ENCODE measurements around the gene SLC22A25. TPM values are rescaled to one million over a fixed set of nuclear protein-coding genes. Genes with fewer than 3 reads are reported as not detected.
A peak's percentile ranks its signal among the peaks of the same experiment; 100 is the strongest.

The SLC22A25 gene
- total and polyA plus RNA-seq, 2 of the 13 experiments (the other 11 are each of a cell fraction or from before 2014, with no cell fraction given): 0.18 to 0.42 TPM

DNA sequence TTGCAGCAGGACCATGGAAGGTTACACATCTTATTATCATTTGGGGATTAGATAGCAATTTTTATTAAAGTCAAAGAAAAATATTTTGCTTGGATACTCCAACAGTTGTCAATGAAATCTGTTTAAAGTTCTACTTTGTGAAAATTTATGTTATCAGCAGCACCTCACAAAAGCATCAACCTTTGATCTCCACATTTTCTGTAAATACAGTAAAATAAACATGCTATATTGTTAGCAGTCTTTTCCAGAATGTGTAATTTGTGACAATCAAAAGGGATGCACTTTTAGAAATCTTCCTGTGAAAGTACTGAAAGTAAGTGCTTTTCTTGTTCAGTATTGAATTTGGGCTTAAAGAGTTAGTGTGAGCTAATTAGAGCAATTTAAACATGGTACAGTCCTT lies 4.1 kb downstream of the SLC22A25 start (continued):
- TF ChIP-seq SSRP1 (CRISPR knock-in tag; IDR thresholded peaks at IDR 0.05) (0 out of 2 replicates have a peak, but pooled peaks have one; percentile 37), KLF16 (CRISPR knock-in tag; IDR thresholded peaks at IDR 0.05) (no peak), ZNF724P (CRISPR knock-in tag; IDR thresholded peaks at IDR 0.05; ENCODE audit: borderline replicate concordance) (no peak), RFXANK (CRISPR knock-in tag; IDR thresholded peaks at IDR 0.05) (no peak), TCF12 (IDR thresholded peaks at IDR 0.05) (no peak), TCF12 (CRISPR knock-in tag; IDR thresholded peaks at IDR 0.05) (peak; percentile 30; the same call in 1 of the 2 replicates), SOX6 (IDR thresholded peaks at IDR 0.05) (no peak), SOX6 (CRISPR knock-in tag; IDR thresholded peaks at IDR 0.05) (peak; percentile 80), PPARG (CRISPR knock-in tag; conservative IDR thresholded peaks at IDR 0.05) (peak; percentile 51; the same call in 1 of the 2 replicates), IRX3 (CRISPR knock-in tag; IDR thresholded peaks at IDR 0.05; ENCODE audit: borderline replicate concordance, low read depth) (no peak), FOXJ3 (CRISPR knock-in tag; IDR thresholded peaks at IDR 0.05; ENCODE audit: borderline replicate concordance) (peak; percentile 38; the same call in 1 of the 2 replicates), EP300 (IDR thresholded peaks at IDR 0.05; ENCODE audit: low read depth in 2 of 2, low read length in 2 of 2) (peak in 1 of 2 experiments; percentile 74; a peak in 2 of 4 replicates), EP300 (CRISPR knock-in tag; IDR thresholded peaks at IDR 0.05; ENCODE audit: borderline replicate concordance) (no peak), NR2F2 (IDR thresholded peaks at IDR 0.05; ENCODE audit: borderline replicate concordance, low read depth) (peak; percentile 47; the same call in 1 of the 2 replicates), BCL6 (CRISPR knock-in tag; IDR thresholded peaks at IDR 0.05) (peak; percentile 48; the same call in 1 of the 2 replicates), SOX13 (IDR thresholded peaks at IDR 0.05) (no peak), SOX13 (CRISPR knock-in tag; conservative IDR thresholded peaks at IDR 0.05 in 1 of 2, IDR thresholded peaks at IDR 0.05 in 1 of 2) (peak in 1 of 2 experiments; percentile 85; a peak in 2 of 4 replicates)
- TF ChIP-seq, protein P1, sequence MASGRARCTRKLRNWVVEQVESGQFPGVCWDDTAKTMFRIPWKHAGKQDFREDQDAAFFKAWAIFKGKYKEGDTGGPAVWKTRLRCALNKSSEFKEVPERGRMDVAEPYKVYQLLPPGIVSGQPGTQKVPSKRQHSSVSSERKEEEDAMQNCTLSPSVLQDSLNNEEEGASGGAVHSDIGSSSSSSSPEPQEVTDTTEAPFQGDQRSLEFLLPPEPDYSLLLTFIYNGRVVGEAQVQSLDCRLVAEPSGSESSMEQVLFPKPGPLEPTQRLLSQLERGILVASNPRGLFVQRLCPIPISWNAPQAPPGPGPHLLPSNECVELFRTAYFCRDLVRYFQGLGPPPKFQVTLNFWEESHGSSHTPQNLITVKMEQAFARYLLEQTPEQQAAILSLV (CRISPR knock-in tag; IDR thresholded peaks at IDR 0.05; ENCODE audit: borderline replicate concordance): no peak
- TF ChIP-seq, protein P2, sequence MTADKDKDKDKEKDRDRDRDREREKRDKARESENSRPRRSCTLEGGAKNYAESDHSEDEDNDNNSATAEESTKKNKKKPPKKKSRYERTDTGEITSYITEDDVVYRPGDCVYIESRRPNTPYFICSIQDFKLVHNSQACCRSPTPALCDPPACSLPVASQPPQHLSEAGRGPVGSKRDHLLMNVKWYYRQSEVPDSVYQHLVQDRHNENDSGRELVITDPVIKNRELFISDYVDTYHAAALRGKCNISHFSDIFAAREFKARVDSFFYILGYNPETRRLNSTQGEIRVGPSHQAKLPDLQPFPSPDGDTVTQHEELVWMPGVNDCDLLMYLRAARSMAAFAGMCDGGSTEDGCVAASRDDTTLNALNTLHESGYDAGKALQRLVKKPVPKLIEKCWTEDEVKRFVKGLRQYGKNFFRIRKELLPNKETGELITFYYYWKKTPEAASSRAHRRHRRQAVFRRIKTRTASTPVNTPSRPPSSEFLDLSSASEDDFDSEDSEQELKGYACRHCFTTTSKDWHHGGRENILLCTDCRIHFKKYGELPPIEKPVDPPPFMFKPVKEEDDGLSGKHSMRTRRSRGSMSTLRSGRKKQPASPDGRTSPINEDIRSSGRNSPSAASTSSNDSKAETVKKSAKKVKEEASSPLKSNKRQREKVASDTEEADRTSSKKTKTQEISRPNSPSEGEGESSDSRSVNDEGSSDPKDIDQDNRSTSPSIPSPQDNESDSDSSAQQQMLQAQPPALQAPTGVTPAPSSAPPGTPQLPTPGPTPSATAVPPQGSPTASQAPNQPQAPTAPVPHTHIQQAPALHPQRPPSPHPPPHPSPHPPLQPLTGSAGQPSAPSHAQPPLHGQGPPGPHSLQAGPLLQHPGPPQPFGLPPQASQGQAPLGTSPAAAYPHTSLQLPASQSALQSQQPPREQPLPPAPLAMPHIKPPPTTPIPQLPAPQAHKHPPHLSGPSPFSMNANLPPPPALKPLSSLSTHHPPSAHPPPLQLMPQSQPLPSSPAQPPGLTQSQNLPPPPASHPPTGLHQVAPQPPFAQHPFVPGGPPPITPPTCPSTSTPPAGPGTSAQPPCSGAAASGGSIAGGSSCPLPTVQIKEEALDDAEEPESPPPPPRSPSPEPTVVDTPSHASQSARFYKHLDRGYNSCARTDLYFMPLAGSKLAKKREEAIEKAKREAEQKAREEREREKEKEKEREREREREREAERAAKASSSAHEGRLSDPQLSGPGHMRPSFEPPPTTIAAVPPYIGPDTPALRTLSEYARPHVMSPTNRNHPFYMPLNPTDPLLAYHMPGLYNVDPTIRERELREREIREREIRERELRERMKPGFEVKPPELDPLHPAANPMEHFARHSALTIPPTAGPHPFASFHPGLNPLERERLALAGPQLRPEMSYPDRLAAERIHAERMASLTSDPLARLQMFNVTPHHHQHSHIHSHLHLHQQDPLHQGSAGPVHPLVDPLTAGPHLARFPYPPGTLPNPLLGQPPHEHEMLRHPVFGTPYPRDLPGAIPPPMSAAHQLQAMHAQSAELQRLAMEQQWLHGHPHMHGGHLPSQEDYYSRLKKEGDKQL (CRISPR knock-in tag; IDR thresholded peaks at IDR 0.05; ENCODE audit: low read depth): peak; percentile 71; the same call in 1 of the 2 replicates
- TF ChIP-seq, protein P3, sequence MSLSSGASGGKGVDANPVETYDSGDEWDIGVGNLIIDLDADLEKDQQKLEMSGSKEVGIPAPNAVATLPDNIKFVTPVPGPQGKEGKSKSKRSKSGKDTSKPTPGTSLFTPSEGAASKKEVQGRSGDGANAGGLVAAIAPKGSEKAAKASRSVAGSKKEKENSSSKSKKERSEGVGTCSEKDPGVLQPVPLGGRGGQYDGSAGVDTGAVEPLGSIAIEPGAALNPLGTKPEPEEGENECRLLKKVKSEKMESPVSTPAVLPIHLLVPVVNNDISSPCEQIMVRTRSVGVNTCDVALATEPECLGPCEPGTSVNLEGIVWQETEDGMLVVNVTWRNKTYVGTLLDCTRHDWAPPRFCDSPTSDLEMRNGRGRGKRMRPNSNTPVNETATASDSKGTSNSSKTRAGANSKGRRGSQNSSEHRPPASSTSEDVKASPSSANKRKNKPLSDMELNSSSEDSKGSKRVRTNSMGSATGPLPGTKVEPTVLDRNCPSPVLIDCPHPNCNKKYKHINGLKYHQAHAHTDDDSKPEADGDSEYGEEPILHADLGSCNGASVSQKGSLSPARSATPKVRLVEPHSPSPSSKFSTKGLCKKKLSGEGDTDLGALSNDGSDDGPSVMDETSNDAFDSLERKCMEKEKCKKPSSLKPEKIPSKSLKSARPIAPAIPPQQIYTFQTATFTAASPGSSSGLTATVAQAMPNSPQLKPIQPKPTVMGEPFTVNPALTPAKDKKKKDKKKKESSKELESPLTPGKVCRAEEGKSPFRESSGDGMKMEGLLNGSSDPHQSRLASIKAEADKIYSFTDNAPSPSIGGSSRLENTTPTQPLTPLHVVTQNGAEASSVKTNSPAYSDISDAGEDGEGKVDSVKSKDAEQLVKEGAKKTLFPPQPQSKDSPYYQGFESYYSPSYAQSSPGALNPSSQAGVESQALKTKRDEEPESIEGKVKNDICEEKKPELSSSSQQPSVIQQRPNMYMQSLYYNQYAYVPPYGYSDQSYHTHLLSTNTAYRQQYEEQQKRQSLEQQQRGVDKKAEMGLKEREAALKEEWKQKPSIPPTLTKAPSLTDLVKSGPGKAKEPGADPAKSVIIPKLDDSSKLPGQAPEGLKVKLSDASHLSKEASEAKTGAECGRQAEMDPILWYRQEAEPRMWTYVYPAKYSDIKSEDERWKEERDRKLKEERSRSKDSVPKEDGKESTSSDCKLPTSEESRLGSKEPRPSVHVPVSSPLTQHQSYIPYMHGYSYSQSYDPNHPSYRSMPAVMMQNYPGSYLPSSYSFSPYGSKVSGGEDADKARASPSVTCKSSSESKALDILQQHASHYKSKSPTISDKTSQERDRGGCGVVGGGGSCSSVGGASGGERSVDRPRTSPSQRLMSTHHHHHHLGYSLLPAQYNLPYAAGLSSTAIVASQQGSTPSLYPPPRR (CRISPR knock-in tag; IDR thresholded peaks at IDR 0.05; ENCODE audit: borderline replicate concordance): peak; percentile 49; the same call in 1 of the 2 replicates

All from HepG2 (cell line).